ENCODE results near the gene TTLL13.
"Not testable (repeated sequence)": the region's sequence is repeated elsewhere in the genome, so short reads cannot be mapped to it uniquely, and the experiment has no call there.

Gene TTLL13

GRCh38 chr15:90271459-90272166 lies 22.3 kb downstream of the TTLL13 start:
- no peak for DNase-seq (ENCODE audit: low read depth in 1 of 2, low spot score in 1 of 2)

- not testable (repeated sequence) for DNase-seq (ENCODE audit: low read depth in 1 of 2, low spot score in 1 of 2)
Measured at GRCh38 chr15:90278467-90278866, 29.1 kb downstream of the TTLL13 start.

GRCh38 chr15:90280743-90281142 lies 31.4 kb downstream of the TTLL13 start:
- not testable (repeated sequence) for DNase-seq (ENCODE audit: low read depth in 1 of 2, low spot score in 1 of 2)

- DNase-seq (ENCODE audit: low read depth in 1 of 2, low spot score in 1 of 2): not testable (repeated sequence)
Measured at GRCh38 chr15:90281637-90282036, 32.3 kb downstream of the TTLL13 start.

- no peak for DNase-seq (ENCODE audit: low read depth in 1 of 2, low spot score in 1 of 2)
Measured at GRCh38 chr15:90286678-90287077, 37.3 kb downstream of the TTLL13 start.

GRCh38 chr15:90287101-90287500 lies 37.7 kb downstream of the TTLL13 start:
- DNase-seq (ENCODE audit: low read depth in 1 of 2, low spot score in 1 of 2): no peak

- DNase-seq (ENCODE audit: low read depth in 1 of 2, low spot score in 1 of 2): no peak
Measured at GRCh38 chr15:90287946-90288345, 38.6 kb downstream of the TTLL13 start.

- no peak for DNase-seq (ENCODE audit: low read depth in 1 of 2, low spot score in 1 of 2)
Measured at GRCh38 chr15:90291679-90292356, 42.5 kb downstream of the TTLL13 start.

GRCh38 chr15:90293040-90293810 lies 43.9 kb downstream of the TTLL13 start:
- peak; percentile 42 to 55 for DNase-seq (ENCODE audit: low read depth in 1 of 2, low spot score in 1 of 2)

GRCh38 chr15:90294159-90294558 lies 44.8 kb downstream of the TTLL13 start:
- no peak for DNase-seq (ENCODE audit: low read depth in 1 of 2, low spot score in 1 of 2)

GRCh38 chr15:90294601-90295269 lies 45.4 kb downstream of the TTLL13 start:
- no peak for DNase-seq (ENCODE audit: low read depth in 1 of 2, low spot score in 1 of 2)

- no peak for DNase-seq (ENCODE audit: low read depth in 1 of 2, low spot score in 1 of 2)
Measured at GRCh38 chr15:90295270-90295648, 45.9 kb downstream of the TTLL13 start.

- not testable (repeated sequence) for DNase-seq (ENCODE audit: low read depth in 1 of 2, low spot score in 1 of 2)
Measured at GRCh38 chr15:90296316-90296884, 47.0 kb downstream of the TTLL13 start.

- DNase-seq (ENCODE audit: low read depth in 1 of 2, low spot score in 1 of 2): no peak
Measured at GRCh38 chr15:90297021-90297420, 47.7 kb downstream of the TTLL13 start.

GRCh38 chr15:90300541-90300940 lies 51.2 kb downstream of the TTLL13 start:
- DNase-seq (ENCODE audit: low read depth in 1 of 2, low spot score in 1 of 2): no peak

GRCh38 chr15:90300988-90301706 lies 51.8 kb downstream of the TTLL13 start:
- DNase-seq (ENCODE audit: low read depth in 1 of 2, low spot score in 1 of 2): peak; percentile 23 to 46

GRCh38 chr15:90301707-90302300 lies 52.4 kb downstream of the TTLL13 start:
- DNase-seq (ENCODE audit: low read depth in 1 of 2, low spot score in 1 of 2): no peak

GRCh38 chr15:90305355-90305754 lies 56.0 kb downstream of the TTLL13 start:
- not testable (repeated sequence) for DNase-seq (ENCODE audit: low read depth in 1 of 2, low spot score in 1 of 2)

GRCh38 chr15:90305932-90306331 lies 56.6 kb downstream of the TTLL13 start:
- DNase-seq (ENCODE audit: low read depth in 1 of 2, low spot score in 1 of 2): no peak

- no peak for DNase-seq (ENCODE audit: low read depth in 1 of 2, low spot score in 1 of 2)
Measured at GRCh38 chr15:90306560-90306959, 57.2 kb downstream of the TTLL13 start.
